HG02610 (cell line): ENCODE measurements around the gene RRBP1.

ENCODE experiments used
- ATAC-seq: cut with Tn5 transposase; IDR thresholded peaks from one replicate; pipeline ENCODE4 v1.9.1; 2021; ENCODE audit warnings: mild to moderate bottlenecking, moderate library complexity; ENCODE audit not compliant: unreplicated experiment

The RRBP1 gene

DNA sequence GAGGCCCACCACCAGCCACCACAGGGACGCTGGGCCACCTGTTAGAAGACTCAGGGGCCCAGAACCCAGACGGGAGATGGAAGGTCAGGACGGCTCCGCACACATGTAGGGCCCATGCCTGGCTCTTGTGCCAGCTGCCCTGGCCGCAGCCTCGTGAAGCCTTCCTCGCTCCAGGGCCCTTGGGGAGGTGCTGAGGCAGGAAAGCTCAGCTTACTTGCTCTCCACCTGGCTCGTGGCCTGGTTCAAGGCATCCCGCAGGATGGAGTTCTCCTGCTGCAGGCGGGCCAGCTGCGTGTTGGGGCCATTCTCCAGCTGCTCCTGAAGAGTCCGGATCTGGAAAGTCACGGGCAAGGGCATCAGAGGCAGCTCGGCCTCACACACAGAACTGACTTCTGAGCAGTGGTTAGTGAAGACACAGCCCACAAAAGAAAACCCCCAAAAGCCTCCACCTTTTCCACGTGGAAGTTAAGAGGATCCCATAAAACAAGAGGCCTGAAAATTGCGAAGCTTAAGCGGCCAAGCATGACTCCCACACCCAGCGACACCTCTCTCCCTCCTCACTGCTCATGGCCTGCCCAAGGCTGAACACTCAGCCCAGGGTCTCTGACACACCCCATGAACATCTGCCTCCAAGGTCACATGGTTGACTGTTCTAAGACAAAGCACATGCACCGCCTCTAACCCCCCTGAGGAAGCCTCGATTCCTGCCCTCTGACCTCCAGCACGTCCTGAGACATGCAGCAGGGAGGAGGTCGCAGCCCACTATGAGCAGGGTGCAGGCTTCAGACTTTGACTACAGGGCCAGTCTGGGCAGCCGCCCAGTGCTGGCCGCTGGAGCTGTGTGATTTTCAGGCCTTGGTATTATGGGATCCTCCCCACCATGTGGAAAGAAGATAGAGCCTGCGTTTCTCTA lies 46.5 kb downstream of the RRBP1 start:
- ATAC-seq, result no peak

- no peak for ATAC-seq
These were observed 47.2 kb downstream of the RRBP1 start for GRCh38 chr20:17634661-17635331.

GRCh38 chr20:17633850-17634500 lies 48.1 kb downstream of the RRBP1 start:
- ATAC-seq, result no peak

DNA sequence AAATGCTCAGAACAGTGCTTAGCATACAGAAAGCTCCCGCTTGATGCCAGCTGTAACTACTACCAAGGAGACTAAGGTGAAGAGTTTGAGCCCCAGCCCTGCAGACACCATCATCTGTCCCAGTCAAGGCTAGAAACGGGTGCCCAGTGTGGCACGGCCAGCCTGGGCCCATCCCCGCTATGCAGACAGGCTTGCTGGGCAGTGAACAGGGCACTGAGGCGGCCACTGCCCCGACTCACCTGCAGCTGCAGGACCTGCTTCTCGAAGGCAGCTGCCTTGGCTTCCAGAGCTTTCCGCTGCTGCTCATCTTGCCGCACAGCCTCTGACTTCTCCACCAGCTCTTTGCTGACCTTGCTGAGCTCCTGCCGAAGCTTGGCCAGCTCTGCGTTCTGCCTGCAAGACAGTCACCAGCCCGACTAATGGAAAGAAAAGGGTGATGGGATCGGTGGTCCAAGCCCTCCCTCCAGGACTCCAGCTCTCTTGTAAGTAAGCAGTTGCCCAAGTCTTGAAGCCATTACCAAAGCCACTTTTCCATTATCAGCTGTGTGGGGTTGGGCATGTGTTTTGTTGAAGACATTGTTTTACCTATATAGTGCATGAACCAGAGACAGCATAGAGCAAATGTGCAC lies 48.7 kb downstream of the RRBP1 start:
- no peak for ATAC-seq

DNA sequence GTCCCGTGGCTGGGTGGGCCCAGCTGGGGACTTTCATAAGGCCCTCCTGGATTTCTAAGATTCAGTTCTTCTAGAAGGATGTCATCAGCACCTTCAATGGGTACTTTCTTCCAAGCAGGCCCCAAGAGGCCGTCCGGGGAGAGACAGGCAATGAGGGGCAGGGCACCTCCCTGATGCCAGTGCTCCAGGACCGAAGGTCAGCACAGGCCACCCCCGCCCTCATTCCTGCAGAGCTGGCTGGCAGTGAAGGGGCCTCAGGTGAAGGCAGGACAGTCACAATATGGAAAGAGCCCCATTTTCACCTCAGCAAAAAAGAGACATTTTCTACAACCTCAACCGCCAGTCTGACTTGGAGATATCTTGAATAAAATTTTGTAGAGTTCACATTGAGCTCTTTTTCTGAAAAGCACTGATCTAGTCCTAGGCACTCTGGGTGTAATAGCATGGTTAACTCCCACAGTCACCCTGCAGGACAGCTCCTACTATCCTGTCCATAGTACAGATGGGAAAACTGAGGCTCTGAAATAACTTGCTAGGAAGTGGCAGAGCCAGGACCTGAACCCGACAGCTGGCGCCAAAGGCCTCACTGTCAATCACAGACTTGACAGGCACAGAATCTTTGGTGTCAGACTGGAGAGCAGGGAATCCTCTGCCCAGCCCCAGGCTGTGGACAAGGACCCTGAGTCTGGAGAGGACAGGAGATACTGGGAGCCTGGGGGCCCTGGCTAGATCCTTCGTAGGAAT lies 50.3 kb downstream of the RRBP1 start:
- ATAC-seq, result no peak

- ATAC-seq, result no peak
These were observed 51.2 kb downstream of the RRBP1 start for GRCh38 chr20:17630806-17631195.

- no peak for ATAC-seq
These were observed 51.8 kb downstream of the RRBP1 start for GRCh38 chr20:17630151-17630805.

- ATAC-seq, result no peak
These were observed 52.4 kb downstream of the RRBP1 start for GRCh38 chr20:17629678-17630089.

DNA sequence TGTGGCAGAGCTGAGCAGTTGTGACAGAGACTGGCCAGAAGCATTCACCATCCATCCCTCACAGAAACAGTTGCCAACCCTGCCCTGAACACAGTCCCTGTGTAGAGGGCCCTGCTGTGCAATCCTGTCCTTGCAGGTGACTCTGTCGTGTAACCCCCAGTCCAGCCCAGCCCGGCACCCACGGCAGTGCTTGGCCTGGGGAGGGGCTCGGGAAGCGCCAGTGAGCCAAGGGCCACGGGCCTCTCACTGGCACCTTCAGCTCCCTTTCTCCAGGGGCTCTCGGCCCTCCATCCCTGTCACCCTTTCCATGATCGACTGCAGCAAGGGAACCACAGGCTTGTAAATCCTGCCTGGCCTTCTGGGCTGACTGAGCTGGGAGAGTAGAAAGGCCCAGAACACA lies 53.0 kb downstream of the RRBP1 start:
- ATAC-seq, result no peak

DNA sequence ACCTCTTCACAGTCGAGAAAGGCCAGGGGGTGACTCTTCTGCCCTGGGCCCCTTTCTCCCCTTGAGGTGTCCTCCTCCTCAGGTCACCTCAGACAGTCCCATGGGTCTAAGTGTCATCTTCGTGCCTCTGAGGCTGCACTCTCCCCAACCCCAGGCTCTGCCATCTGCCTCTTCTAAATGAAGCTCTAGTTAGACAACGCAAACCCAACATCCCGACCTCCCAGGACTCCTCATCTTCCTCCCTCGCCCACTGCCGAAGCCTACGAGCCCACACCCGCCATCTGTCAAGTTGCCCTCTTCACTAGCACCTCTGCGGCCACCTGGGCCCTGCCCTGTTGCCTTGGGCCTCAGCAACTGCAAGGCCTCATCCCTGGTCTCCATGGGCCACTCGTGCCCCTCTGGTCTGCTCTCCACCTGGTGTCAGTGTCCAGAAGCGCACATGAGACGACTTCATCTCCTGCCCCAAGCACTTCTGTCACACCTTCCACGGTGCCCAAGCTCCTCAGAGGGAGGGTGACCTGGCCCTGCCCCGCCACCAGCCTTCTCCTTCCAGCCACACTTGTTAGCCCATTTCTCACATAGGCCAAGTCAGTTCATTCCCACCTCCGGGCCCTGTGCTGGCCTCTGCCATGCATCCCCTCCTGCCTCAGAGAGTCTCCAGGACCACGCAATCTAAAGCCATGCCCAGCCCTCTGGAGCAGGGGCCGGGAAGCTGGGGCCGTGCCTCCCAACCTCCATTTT lies 53.8 kb downstream of the RRBP1 start:
- ATAC-seq, result no peak

GRCh38 chr20:17627101-17627955 lies 54.7 kb downstream of the RRBP1 start:
- no peak for ATAC-seq

DNA sequence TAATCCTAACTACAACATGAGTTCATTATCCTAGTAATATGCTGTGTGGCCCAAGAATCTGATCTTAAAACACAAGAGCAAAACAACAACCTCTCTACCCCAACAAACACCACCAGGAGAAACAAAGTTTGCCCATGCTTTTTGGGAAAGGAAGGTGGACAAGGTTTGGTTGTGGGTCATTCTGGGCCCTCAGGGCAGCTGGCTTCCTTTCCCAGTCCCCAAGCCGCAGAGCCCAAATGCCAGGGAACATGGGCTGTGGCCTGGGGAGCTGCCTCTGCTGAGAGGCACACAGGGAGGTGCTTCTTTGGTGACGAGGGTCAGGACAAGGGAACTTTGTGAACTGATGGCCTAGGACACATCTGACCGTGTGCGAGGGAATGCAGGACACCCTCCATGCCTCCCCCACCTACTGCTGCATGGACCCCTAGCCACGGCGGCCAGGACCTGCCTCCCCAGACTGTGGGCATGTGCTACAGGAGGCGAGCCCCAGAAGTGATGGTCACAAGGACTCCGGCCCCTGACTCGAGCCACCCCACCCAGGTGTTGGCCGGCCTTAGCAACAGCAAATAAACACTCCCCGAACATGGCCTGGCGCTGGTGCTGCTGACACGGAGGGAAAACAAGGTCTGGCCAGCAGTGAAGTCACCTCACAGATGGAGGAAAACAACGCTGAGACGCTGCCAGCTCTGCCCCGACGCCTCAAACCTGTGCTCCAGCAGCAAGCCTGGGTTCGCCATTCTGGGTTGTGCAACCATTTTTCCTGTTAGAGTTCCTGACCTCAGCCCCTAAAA lies 55.6 kb downstream of the RRBP1 start:
- no peak for ATAC-seq

DNA sequence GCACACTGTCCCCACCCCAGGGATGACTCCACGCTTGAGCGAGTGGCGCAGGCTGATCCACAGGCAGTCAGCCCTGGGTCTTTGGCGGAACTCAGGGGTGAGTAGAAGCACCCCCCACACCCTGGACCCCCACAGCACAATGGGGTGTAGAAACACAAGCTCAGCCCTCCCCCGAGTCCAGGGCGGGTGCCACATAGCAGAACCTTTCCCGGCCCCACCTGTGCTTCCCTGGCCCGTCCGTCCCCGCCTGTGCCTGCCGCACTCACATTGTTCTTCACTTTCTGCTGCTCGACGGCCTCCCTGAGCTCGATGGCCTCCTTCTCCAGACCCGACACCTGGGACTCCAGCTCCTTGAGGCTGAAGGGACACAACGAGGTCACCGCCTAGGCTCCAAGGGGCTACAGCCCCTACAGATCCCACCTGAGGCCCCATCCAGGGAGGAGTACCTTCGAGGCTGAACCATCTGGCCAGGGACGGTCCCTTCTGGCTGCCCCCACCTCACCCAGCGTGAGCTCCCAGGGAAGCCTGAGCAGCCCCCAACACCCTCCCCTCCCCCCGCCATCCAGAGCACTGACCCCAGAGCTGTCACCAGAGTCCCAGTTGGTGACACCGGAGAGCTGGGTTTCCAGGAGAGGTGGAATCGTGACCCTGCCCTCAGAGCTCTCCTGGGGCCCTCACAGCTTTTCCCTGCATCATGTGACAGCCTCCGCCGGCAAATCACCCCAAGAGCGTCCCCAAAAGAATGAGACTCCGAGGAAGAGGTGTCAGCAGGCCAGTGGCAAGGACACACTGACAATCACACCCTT lies 56.6 kb downstream of the RRBP1 start:
- no peak for ATAC-seq

DNA sequence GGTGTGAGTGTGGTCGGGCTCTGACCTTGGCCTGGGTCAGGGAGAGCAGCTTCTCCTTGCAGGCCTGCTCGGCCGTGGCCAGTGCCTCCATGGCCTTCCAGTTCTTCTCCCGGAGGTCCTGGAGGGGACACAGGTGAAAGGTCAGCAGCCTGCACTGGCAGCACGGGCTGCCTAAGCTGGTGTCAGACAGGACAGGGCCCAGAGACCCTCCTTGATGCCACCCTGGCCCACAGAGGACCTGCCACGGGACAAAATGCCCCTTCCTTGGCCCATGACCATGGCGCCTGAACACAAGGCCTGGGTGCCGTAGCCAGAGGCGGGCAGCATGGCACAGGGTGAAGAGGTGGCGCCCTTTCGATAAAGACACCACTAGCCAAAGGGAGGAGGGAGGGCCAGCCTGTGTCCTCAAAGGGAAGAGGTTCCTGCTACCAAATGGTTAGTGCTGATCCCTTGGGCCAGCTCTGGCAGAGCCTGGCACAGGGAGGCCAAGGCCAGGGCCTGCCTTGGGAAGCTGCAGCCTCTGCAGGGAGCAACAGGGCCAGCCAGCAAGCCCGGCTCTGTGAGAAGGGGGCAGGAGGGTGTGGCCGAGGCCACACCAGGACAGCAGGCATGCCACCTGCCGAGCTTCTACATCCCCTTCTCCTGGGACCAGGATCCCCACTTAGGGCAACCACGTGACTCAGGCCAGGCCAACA lies 57.3 kb downstream of the RRBP1 start:
- ATAC-seq, result no peak

DNA sequence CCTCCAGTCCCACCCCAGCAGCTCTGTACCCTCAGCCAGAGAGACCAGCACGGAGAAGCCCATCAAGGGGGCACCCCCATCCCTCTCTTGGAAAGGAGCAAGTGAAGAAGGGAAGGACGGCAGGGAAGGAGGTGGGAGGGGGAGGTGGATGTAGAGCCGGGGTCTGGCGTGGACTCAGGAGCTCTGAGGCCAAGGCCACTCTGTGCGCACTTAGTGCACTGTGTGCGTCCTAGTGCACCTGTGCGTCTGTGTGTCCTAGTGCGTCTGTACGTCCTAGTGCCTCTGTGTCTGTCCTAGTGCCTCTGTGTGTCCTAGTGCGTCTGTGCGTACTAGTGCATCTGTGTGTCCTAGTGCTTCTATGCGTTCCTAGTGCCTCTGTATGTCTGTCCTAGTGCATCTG lies 58.0 kb downstream of the RRBP1 start:
- no peak for ATAC-seq

DNA sequence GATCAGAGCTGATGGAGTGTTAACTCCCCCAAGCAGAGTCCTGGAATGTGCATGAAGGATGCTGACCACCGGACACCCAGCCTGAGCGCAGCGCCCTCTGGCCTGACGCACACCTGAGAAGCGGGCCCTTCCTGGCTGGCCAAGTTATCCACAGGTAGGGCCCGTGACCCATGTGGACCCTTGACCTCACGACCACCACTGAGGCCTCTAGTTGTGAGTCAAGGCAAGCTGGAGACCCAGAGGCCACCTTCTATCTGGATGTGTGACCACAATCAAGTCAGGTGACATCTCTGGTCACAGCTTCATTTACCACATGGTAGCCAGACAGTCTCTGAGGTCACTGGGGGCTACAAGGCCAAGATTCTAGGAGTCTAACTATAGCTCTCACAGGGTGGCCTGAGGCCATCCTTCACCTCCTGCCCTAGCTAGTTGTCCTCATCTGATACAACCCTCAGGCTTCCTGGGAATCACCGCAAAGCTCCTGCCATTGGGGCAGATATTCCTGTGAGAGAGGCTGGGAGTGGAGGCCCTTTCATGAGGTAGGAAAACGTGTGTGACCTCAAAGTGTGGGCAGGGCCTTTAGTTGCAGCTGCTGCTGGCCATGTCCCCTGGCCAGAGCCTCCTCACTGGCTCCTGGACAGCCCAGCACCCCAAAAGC lies 59.1 kb downstream of the RRBP1 start:
- ATAC-seq, result no peak
